Measurements from ENCODE around the gene EMP1. TPM values are rescaled to one million over a fixed set of nuclear protein-coding genes. Genes with fewer than 3 reads are reported as not detected.

The EMP1 gene
- total RNA-seq, 1 donor from 2014 or later, result 118 TPM

- DNase-seq (ENCODE audit: low spot score), result no peak
- intact Hi-C loops (cut with DNase I), result loop anchor here (2.0 to 5.0 kb wide), 2 partner anchors 208 to 294 kb away; partner anchors contain the start of gene HEBP1
These were observed 14.0 kb downstream of the EMP1 start for GRCh38 chr12:13210236-13211190.

- no peak for DNase-seq (ENCODE audit: low spot score)
- intact Hi-C loops (cut with DNase I), result loop anchor here (2.0 to 5.0 kb wide), 2 partner anchors 209 to 295 kb away; partner anchors contain the start of gene HEBP1
These were observed 14.8 kb downstream of the EMP1 start for GRCh38 chr12:13211191-13211858.

- DNase-seq (ENCODE audit: low spot score), result no peak
- intact Hi-C loops (cut with DNase I), result loop anchor here (2.0 to 5.0 kb wide), 2 partner anchors 210 to 295 kb away; partner anchors contain the start of gene HEBP1
These were observed 15.5 kb downstream of the EMP1 start for GRCh38 chr12:13211859-13212664.

GRCh38 chr12:13215056-13215455 lies 18.5 kb downstream of the EMP1 start:
- DNase-seq (ENCODE audit: low spot score), result no peak
- intact Hi-C loops (cut with DNase I), result no loop called here

- DNase-seq (ENCODE audit: low spot score), result no peak
- intact Hi-C loops (cut with DNase I), result no loop called here
These were observed 22.1 kb downstream of the EMP1 start for GRCh38 chr12:13218641-13219040.

GRCh38 chr12:13219320-13219719 lies 22.8 kb downstream of the EMP1 start:
- intact Hi-C loops (cut with DNase I), result no loop called here
- DNase-seq (ENCODE audit: low spot score), result no peak

- DNase-seq (ENCODE audit: low spot score), result no peak
- intact Hi-C loops (cut with DNase I), result no loop called here
These were observed 24.3 kb downstream of the EMP1 start for GRCh38 chr12:13220838-13221237.

GRCh38 chr12:13222076-13222475 lies 25.6 kb downstream of the EMP1 start:
- no peak for DNase-seq (ENCODE audit: low spot score)
- intact Hi-C loops (cut with DNase I), result no loop called here

- DNase-seq (ENCODE audit: low spot score), result no peak
- intact Hi-C loops (cut with DNase I), result no loop called here
These were observed 26.8 kb downstream of the EMP1 start for GRCh38 chr12:13223179-13223804.

- no peak for DNase-seq (ENCODE audit: low spot score)
- intact Hi-C loops (cut with DNase I), result no loop called here
These were observed 27.4 kb downstream of the EMP1 start for GRCh38 chr12:13223941-13224340.

GRCh38 chr12:13227191-13227590 lies 30.7 kb downstream of the EMP1 start:
- no peak for DNase-seq (ENCODE audit: low spot score)
- intact Hi-C loops (cut with DNase I), result no loop called here

- DNase-seq (ENCODE audit: low spot score), result no peak
- intact Hi-C loops (cut with DNase I), result no loop called here
These were observed 32.1 kb downstream of the EMP1 start for GRCh38 chr12:13228579-13228978.

GRCh38 chr12:13229504-13229903 lies 33.0 kb downstream of the EMP1 start:
- intact Hi-C loops (cut with DNase I), result no loop called here

GRCh38 chr12:13230500-13230899 lies 34.0 kb downstream of the EMP1 start:
- intact Hi-C loops (cut with DNase I), result loop anchor here (5.0 kb wide), 1 partner anchor 313 kb away; no protein-coding TSS in a partner anchor
- DNase-seq (ENCODE audit: low spot score), result no peak

More at GRCh38 chr12:13229504-13229903, 33.0 kb downstream of the EMP1 start:
- no peak for DNase-seq (ENCODE audit: low spot score)

GRCh38 chr12:13233830-13234641 lies 37.5 kb downstream of the EMP1 start:
- intact Hi-C loops (cut with DNase I), result loop anchor here (5.0 kb wide), 1 partner anchor 317 kb away; no protein-coding TSS in a partner anchor
- DNase-seq (ENCODE audit: low spot score), result no peak

- intact Hi-C loops (cut with DNase I), result no loop called here
- DNase-seq (ENCODE audit: low spot score), result no peak
These were observed 41.7 kb downstream of the EMP1 start for GRCh38 chr12:13238204-13238603.

GRCh38 chr12:13241833-13242488 lies 45.4 kb downstream of the EMP1 start:
- no peak for DNase-seq (ENCODE audit: low spot score)
- intact Hi-C loops (cut with DNase I), result no loop called here

- intact Hi-C loops (cut with DNase I), result no loop called here
- DNase-seq (ENCODE audit: low spot score), result no peak
These were observed 46.4 kb downstream of the EMP1 start for GRCh38 chr12:13242936-13243335.

Measured in cardiac septum (tissue), 1 donor.